ENCODE results near the gene HRH3.

Gene HRH3

DNA sequence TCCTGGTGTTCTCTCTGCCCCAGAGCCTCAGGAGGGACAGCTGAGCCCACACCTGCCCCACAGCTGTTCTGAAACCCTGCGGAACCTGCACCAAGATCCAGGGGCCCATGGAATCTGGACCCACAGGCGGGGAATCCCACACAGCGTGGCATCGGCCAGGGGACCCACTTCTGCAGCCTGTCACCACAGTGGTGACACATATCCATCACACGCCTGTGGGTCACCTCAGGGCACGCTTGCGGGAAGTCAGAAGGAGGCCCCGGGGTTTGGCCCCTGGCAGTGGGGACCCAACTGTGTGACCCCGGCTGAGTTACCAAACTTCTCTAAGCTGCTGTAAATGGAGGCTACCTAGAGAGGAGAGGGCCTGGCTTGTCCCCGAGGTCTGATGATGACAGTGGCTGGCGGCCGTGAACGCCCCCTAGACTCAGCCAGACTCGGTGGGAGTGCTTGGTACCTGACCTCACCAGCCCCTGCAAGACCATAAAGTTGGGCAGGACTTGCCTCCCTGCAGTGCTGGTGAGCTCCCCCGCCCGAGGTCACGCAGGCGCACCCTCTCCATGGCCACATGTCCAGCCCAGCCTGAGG lies 2.3 kb upstream of the HRH3 start:
- in situ Hi-C loops (cut with HindIII; ENCODE audit: low pct_ligation_motif_present, low pct_unique_long_range_greater_than_20kb, low sequenced_read_pairs): no loop called here
- DNase-seq: no peak

- DNase-seq: no peak
- in situ Hi-C loops (cut with HindIII; ENCODE audit: low pct_ligation_motif_present, low pct_unique_long_range_greater_than_20kb, low sequenced_read_pairs): no loop called here
These were observed 839 bp upstream of the HRH3 start for GRCh38 chr20:62220666-62221568.

- peak; percentile 16 for DNase-seq
- in situ Hi-C loops (cut with HindIII; ENCODE audit: low pct_ligation_motif_present, low pct_unique_long_range_greater_than_20kb, low sequenced_read_pairs): no loop called here
These were observed 732 bp downstream of the HRH3 start for GRCh38 chr20:62219101-62219991.

DNA sequence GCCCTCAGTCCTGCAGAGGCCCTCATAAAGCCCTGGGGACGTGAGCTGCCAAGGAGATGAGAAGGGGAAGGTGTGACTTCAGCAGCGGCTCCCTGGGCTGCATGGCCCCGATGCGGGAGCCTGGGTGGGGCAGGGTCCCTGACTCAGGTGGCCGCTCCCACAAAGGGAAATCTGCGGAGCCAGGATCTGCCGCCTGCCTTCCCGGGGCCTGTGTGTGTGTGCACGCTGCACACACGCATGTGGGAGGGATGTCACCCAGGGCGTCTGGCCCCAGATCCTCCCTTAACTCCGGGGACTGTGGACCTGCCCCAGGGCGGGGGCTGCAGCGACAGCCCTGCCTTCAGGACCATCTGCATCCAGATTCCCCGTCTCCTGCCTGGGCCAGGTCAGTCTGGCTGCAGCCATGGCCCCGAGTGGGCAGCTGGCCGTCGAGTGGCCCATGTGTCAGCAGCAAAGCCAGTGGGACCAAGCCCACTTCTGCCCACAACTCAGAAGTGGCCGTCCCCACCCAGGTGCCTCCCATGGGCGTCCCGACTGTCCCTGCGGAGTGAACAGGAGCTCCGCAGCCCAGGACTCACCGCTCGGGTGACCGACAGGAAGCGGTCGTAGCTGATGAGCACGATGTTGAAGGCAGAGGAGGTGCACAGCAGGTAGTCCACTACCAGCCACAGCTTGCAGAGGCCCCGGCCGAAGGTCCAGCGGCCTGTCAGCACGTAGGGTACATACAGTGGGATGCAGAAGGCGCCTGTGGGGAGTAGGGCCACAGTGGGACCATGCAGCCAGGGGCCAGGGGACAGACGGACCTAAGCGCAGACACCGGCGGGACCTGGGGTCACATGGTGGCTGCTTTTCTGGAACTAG lies 1.9 kb downstream of the HRH3 start:
- in situ Hi-C loops (cut with HindIII; ENCODE audit: low pct_ligation_motif_present, low pct_unique_long_range_greater_than_20kb, low sequenced_read_pairs): no loop called here
- DNase-seq: no peak

DNA sequence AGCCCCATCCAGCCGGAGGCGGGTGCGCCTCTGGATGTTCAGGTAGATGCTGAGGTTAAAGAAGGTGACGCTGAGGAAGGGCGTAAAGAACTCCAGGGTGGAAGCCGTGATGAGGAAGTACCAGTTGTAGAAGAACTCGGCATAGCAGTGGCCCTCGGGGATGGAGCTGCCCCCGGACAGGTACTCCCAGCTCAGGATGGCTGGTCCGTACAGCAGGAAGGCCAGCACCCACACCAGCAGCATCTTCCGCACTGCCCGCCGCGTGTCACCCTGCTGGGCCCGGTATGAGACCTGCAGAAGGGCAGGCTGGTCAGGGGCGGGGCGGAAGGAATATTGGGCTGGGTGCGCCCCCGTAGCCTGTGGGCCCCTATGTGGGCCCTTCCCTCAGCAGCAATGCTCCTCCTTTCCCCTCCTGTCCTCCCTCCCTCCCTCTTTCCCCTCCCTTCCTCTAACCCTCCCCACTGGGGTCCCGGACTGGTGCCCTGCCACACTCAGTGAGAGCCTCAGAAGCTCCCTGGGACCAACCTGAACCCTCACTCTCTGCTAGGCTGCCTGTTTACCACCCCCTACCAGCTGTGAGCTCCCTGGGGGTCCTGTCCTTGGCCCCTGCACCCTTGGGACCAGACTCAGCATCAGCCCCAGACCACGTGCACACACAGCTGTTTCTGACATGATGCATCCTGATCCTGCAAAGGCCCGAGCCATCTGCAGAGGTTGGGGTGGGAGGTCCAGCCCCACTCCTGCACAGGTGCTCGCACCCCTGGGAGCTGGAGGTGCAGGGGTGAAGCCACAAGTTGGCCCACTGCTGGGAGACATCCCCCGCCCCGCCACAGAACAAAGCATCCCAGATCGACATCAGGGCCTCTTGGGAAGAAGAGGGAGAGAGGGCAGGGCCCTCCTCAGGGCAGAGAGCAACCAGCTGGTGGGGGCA lies 3.2 kb downstream of the HRH3 start:
- in situ Hi-C loops (cut with HindIII; ENCODE audit: low pct_ligation_motif_present, low pct_unique_long_range_greater_than_20kb, low sequenced_read_pairs): no loop called here
- no peak for DNase-seq

DNA sequence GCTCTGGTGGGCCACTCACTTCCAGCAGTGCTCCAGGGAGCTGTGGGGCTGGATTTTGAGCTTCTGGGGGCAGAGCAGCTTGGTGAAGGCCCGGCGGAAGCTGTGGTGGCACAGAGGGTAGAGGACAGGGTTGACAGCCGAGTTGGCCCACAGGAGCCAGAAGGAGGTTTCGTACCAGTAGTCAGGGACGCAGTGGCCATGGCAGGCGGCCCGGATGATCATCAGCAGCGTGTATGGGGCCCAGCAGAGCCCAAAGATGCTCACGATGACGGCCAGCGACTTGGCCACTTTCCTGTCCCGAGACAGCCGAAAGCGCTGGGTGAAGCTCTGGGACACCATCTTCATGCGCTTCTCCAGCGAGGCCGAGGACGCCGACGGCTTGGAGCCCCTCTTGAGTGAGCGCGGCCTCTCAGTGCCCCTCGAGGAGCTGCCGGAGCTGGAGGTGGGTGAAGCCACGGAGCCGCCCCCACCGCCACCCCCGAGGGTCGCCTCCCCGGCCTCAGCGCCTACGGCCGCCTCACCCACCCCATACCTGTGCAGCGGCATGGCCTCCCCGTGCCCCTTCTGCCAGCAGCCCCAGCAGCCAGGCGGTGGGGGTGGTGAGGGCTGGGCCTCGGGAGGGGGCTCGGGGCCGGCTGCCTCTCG lies 4.0 kb downstream of the HRH3 start:
- in situ Hi-C loops (cut with HindIII; ENCODE audit: low pct_ligation_motif_present, low pct_unique_long_range_greater_than_20kb, low sequenced_read_pairs): no loop called here
- DNase-seq: no peak

- in situ Hi-C loops (cut with HindIII; ENCODE audit: low pct_ligation_motif_present, low pct_unique_long_range_greater_than_20kb, low sequenced_read_pairs): no loop called here
- no peak for DNase-seq
These were observed 4.8 kb downstream of the HRH3 start for GRCh38 chr20:62215020-62215990.

DNA sequence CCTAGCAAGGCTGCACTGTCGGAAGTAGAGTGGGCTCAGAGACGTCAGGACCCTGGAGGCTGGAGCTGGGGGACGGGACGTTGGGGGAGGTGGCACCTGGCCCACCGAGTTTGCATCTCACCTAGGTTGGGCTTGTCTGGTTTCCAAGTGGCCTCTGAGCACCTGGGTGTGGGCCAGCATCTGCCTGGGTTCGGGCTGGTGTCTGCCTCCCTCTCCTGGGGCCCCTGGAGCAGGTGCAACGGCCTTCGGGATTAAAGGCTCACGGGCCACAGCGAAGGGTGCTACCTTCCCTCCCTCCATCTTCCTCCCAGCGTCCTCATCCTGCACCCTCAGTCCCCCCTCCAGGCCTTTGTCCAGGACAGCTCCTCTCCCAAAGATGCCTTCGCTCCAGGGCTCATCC lies 6.0 kb downstream of the HRH3 start:
- in situ Hi-C loops (cut with HindIII; ENCODE audit: low pct_ligation_motif_present, low pct_unique_long_range_greater_than_20kb, low sequenced_read_pairs): no loop called here
- no peak for DNase-seq

GRCh38 chr20:62212299-62212698 lies 7.8 kb downstream of the HRH3 start:
- no peak for DNase-seq
- in situ Hi-C loops (cut with HindIII; ENCODE audit: low pct_ligation_motif_present, low pct_unique_long_range_greater_than_20kb, low sequenced_read_pairs): no loop called here

DNA sequence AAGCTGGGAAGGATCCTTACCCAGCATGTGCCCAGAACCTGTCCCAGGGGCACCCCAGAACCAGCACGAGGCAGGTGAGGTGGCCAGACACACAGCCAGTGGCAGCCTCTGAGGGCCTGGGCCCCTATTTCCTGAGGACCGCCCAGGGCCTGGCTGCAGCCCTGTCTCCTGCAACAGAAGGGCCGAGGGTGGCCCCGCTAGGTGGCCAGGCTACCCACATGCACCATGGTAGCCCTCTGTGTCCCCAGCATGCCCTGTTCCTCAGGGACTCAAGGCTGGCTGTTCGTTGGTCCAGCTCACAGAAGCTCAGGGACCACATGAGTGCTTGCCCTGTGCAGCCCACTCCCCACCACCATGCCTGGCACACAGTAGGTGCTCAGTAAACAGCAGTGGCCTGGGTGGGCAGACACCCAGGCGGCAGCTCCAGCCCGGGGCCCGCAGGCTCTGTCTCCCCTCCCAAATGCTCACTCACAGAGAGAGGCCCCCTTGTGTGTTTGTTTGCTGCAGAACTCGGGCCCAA lies 8.2 kb downstream of the HRH3 start:
- no peak for DNase-seq
- in situ Hi-C loops (cut with HindIII; ENCODE audit: low pct_ligation_motif_present, low pct_unique_long_range_greater_than_20kb, low sequenced_read_pairs): no loop called here

- no peak for DNase-seq
- in situ Hi-C loops (cut with HindIII; ENCODE audit: low pct_ligation_motif_present, low pct_unique_long_range_greater_than_20kb, low sequenced_read_pairs): no loop called here
These were observed 8.9 kb downstream of the HRH3 start for GRCh38 chr20:62211216-62211615.

GRCh38 chr20:62210496-62210855 lies 9.6 kb downstream of the HRH3 start:
- in situ Hi-C loops (cut with HindIII; ENCODE audit: low pct_ligation_motif_present, low pct_unique_long_range_greater_than_20kb, low sequenced_read_pairs): no loop called here
- no peak for DNase-seq

GRCh38 chr20:62209850-62210495 lies 10.1 kb downstream of the HRH3 start:
- DNase-seq: no peak
- in situ Hi-C loops (cut with HindIII; ENCODE audit: low pct_ligation_motif_present, low pct_unique_long_range_greater_than_20kb, low sequenced_read_pairs): no loop called here

DNA sequence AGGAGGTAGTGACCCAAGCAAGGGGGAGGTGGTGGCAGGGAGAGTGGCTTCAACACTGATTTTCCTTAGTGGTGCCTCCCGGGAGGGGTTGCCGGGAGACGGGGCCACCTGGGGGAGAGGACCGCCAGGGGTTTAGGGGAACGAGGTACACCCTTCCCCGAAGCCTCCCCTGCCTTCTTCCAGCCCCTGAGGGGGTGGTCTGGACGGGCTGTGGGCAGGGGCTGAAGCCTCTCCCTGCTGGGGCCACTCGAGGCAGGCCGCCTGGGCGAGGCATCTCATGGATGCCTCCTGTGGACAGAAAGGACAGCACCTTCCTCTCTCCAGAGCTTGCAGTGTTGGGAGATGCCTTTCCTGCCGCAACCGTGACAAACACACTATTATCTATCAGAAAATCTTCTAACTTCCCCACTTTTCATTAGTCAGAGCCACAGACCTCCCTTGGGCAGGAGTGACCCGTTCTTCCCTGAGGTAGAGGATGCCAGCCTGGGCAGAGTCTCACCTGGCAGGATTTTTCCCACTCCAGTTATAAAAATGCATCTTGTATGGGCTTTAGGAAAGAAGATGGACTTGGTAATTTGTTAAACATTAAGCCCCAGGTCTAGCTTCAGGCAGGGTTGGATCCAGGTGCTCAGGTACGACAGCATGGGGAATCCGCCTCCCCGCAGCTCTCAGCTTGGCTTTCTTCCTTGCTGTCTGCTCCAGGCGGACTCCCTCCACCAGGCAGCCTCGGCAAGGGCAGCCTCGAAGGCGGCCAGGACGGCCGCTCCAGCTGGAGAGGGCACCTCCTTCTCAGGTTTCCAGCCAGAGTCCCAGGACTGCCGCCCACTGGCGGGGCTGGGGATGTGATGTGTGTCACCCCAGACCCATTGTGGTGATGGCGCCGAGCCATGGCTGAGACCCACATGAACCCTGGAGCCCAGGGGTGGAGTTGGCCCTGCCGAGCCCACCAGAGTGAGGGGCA lies 11.0 kb downstream of the HRH3 start:
- in situ Hi-C loops (cut with HindIII; ENCODE audit: low pct_ligation_motif_present, low pct_unique_long_range_greater_than_20kb, low sequenced_read_pairs): no loop called here
- DNase-seq: no peak

Data from ACHN (cell line).